GM12892 (cell line): ENCODE results near the gene ANKRD9.

ENCODE experiments used
- DNase-seq: peaks from one replicate; pipeline ENCODE4 v3.0.0; 2011; ENCODE audit not compliant: insufficient read length
- FAIRE-seq: peaks from 2 replicates; lab custom pipeline; 2011; peaks lifted over from hg19 to GRCh38; lab: Jason Lieb, UNC
- POLR2A ChIP-seq: IDR thresholded peaks from 2 replicates; pipeline ENCODE4 v1.6.1; 2011; ENCODE audit warnings: low read depth, low read length, control low read depth
- POLR2AphosphoS5 ChIP-seq: IDR thresholded peaks from 2 replicates; pipeline ENCODE4 v1.6.1; 2011; ENCODE audit warnings: low read depth, low read length, control low read depth
- TAF1 ChIP-seq: IDR thresholded peaks from 2 replicates; pipeline ENCODE4 v1.6.1; 2011; ENCODE audit warnings: low read depth, mild to moderate bottlenecking, control low read depth, low read length, borderline replicate concordance

Gene ANKRD9

DNA sequence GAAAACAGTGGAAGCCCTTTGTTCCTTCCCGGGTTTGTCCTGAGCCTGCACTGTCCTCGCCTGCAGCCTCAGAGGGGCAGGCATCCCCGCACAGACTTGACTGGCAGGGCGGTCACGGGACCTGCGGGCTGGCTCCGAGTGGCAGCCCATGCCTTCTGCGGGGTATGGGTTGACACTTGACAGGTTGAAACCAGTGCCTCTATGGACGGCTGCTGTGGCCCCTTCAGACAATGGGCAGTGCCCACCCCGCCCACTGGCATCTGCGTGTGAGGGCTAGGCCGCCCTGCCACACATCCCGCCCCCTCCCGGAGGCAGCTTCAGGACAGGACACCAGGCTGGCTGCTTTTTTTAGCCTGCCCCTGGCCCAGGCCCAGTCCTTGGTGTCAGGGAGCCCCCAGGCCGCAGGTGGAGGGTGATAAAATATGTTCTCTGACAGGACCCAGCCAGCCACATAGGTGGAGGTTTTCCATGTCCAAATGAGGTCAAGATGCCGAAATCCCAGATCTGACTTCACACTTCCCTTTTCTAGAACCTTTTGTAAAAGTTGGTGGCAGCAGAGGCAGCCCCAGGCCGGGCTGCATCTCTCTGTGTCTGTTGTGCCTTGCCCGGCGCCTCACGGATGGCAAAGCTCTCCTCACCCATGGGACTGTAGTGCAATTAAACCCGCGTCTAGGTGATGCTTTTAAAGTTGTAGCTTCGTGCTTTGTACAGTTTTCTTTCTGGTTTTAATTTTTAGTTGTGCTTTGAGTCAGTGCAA lies 10.0 kb downstream of the ANKRD9 start:
- DNase-seq (no peak), FAIRE-seq (no peak)
- no peak for TF ChIP-seq TAF1
- TF ChIP-seq POLR2AphosphoS5 = no peak
- no peak for TF ChIP-seq POLR2A

DNA sequence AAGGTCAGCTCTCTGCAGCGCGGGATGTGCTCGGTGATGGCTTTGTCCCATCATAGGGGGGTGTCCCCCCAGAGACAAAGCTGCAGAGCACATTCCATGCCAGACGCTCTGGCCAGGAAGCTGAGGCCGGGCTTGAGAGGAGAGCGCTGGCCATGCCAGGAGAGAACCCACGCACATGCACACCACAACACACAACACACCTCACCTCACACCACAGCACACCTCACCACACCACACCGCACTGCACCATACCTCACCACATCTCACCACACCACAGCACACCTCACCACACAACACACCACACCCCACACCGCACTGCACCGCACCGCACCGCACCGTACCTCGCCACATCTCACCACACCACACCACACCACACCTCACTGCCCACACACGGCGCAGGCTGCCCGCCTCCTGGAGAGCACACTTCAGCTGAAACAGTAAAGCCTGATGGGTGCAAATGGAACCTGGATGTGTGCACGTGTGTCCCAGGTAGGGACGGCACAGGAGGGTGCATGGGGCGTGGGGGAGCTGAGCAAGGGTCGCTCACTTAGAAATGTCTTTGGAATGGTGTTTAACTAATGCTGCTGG lies 10.8 kb downstream of the ANKRD9 start:
- TF ChIP-seq POLR2A = no peak
- FAIRE-seq (no peak), DNase-seq (no peak)

DNA sequence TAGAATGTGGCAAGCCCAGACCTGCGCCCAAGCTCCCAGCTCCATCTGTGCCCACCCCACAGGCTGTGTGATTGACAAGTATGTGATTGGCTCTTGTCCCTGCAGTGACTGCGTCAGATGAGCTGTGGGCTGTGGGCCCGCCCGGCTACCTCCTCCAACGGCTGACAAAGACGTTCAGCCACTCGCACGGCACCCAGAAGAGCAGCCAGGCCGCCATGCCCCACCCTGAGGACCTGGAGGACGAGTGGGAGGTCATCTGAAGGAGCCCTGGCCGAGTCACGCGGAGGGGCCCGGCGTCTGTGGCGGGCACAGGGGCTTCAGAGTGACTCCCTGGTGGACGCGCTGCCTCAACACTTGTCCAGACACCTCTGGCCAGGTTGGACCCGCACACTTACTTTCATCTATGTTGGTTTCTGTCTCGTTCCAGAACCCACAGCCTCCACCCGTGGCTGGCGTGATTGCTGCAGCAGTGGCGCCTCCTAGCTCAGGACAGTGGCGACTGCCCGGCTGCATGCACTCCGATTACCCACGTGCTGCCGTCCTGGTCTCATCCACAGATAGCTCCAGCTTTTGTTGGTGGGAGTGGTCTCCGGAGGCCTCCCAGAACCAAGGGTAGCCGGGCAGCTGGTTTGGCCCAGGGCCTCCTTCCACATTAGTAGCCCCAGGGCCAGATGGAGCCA lies 11.4 kb downstream of the ANKRD9 start:
- DNase-seq (no peak), FAIRE-seq (no peak)
- TF ChIP-seq TAF1 (no peak), POLR2AphosphoS5 (no peak), POLR2A (no peak)

DNA sequence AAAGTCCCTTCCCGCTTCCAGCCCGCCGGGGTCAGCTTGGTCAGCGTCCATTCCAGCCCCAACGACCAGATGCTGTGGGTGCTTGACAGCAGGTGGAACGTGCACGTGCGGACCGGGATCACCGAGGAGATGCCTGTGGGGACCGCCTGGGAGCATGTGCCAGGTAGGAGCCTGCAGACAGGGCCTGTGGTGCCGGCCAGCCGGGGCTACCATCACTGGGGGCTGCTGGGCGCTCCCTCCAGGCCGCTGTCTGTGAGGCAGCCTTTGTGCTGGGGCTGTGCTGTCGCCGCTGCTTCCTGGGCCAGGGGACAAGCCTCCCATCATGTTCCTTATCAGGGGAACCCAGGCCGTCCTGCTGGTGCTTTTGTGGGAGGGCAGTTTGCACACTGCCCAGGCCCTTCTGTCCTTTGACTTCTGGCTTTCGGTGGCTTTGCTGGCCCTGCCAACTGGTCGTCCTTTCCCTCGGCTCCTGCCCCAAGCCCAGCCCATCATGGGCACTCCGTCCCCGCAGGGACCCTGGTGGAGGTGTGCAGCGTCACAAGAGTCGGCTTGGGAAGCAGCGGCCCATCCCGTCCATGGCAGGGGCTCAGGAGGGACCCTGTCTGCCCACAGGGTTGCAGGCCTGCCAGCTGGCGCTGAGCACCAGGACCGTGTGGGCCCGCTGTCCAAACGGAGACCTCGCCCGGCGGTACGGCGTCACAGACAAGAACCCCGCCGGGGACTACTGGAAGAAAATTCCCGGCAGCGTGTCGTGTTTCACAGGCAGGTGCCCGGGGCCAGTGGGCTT lies 12.4 kb downstream of the ANKRD9 start:
- FAIRE-seq (no peak), DNase-seq (no peak)
- TF ChIP-seq POLR2A = no peak
- no peak for TF ChIP-seq POLR2AphosphoS5
- TF ChIP-seq TAF1 = no peak

DNA sequence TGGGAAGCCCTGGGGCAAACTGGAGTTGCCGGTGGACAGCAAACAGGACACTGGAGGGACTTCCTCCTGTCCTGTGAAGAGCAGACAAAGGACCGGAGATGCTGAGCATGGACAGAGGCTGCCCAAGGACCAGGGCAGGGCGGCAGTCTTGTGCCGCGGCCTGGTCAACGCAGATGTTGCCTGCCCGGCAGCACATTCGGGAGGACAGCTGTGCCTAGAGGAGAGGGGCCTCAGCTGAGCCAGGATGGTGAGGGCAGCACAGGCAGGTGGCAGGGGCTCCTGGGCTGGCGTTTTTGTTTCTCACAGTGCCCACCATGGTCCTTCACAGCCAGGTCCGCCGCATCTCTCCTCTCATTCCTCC lies 13.3 kb downstream of the ANKRD9 start:
- TF ChIP-seq TAF1 (no peak), POLR2A (no peak)
- no peak for DNase-seq
- no peak for FAIRE-seq

- no peak for DNase-seq
- FAIRE-seq = no peak
- TF ChIP-seq TAF1 = no peak
- no peak for TF ChIP-seq POLR2AphosphoS5
- TF ChIP-seq POLR2A = no peak
Measured at GRCh38 chr14:102495491-102496330, 13.9 kb downstream of the ANKRD9 start.

- DNase-seq (no peak), FAIRE-seq (no peak)
- no peak for TF ChIP-seq POLR2AphosphoS5
- TF ChIP-seq POLR2A = no peak
- no peak for TF ChIP-seq TAF1
Measured at GRCh38 chr14:102493585-102493984, 16.0 kb downstream of the ANKRD9 start.

DNA sequence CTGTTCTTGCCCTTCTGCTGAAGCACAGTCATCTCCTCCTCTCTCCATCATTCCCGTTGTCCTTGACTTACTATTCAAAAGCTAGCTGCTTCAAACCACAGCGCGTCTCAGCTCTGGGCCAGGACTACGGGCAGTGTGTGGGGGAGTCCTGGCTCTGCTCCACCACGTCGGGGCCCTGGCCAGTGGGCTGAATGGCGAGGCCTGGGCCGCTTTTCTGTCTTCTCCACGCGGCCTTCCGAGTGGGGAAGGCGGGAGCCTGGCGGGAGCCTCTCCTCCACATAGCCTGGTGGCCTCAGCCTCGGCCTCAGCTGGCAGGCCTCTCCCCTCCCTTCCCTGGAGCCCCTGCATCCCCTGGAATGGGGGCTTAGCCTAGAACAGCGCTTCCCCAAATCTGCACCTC lies 16.5 kb downstream of the ANKRD9 start:
- DNase-seq = no peak
- no peak for TF ChIP-seq POLR2AphosphoS5
- TF ChIP-seq POLR2A = no peak
- TF ChIP-seq TAF1 = no peak
- no peak for FAIRE-seq

- no peak for DNase-seq
Measured at GRCh38 chr14:102492531-102492910, 17.1 kb downstream of the ANKRD9 start.

GRCh38 chr14:102491786-102492530 lies 17.6 kb downstream of the ANKRD9 start:
- FAIRE-seq (no peak), DNase-seq (no peak)
- TF ChIP-seq POLR2A (no peak), POLR2AphosphoS5 (no peak), TAF1 (no peak)

More at GRCh38 chr14:102492531-102492910, 17.1 kb downstream of the ANKRD9 start:
- no peak for FAIRE-seq
- TF ChIP-seq POLR2AphosphoS5 = no peak

GRCh38 chr14:102491366-102491765 lies 18.2 kb downstream of the ANKRD9 start:
- DNase-seq (no peak), FAIRE-seq (no peak)
- TF ChIP-seq POLR2A (no peak), POLR2AphosphoS5 (no peak), TAF1 (no peak)
